Measurements from ENCODE around the gene RNF168.
"Not testable (repeated sequence)": the region's sequence is repeated elsewhere in the genome, so short reads cannot be mapped to it uniquely, and the experiment has no call there.

RNF168 gene

GRCh38 chr3:196458063-196458462, 45.5 kb downstream of the RNF168 start:
- no peak overlapping the region for H3K4me3 ChIP-seq (ENCODE audit: low read depth, low read length)
- TF ChIP-seq CTCF (IDR thresholded peaks at IDR 0.05; ENCODE audit: low read depth, low read length): no peak

GRCh38 chr3:196457470-196457869, 46.1 kb downstream of the RNF168 start:
- not testable (repeated sequence) for H3K4me3 ChIP-seq (ENCODE audit: low read depth, low read length)

GRCh38 chr3:196454935-196455334, 48.6 kb downstream of the RNF168 start:
- no peak for TF ChIP-seq CTCF (IDR thresholded peaks at IDR 0.05; ENCODE audit: low read depth, low read length)
- no peak overlapping the region for H3K4me3 ChIP-seq (ENCODE audit: low read depth, low read length)

- H3K4me3 ChIP-seq (ENCODE audit: low read depth, low read length): not testable (repeated sequence)
Observed at GRCh38 chr3:196445391-196445790, 58.2 kb downstream of the RNF168 start.

- H3K4me3 ChIP-seq (ENCODE audit: low read depth, low read length): no peak overlapping the region
- TF ChIP-seq CTCF (IDR thresholded peaks at IDR 0.05; ENCODE audit: low read depth, low read length): no peak
Observed at GRCh38 chr3:196444500-196444894, 59.1 kb downstream of the RNF168 start.

- TF ChIP-seq CTCF (IDR thresholded peaks at IDR 0.05; ENCODE audit: low read depth, low read length): no peak
- no peak overlapping the region for H3K4me3 ChIP-seq (ENCODE audit: low read depth, low read length)
Observed at GRCh38 chr3:196440696-196441095, 62.9 kb downstream of the RNF168 start.

- TF ChIP-seq CTCF (IDR thresholded peaks at IDR 0.05; ENCODE audit: low read depth, low read length): no peak
- H3K4me3 ChIP-seq (ENCODE audit: low read depth, low read length): no peak overlapping the region
Observed at GRCh38 chr3:196440041-196440537, 63.5 kb downstream of the RNF168 start.

GRCh38 chr3:196432137-196432879, 71.3 kb downstream of the RNF168 start, which contains the start of gene UBXN7:
TSS of gene UBXN7 (minus strand) at chr3:196432427. CDS start at chr3:196432399, 28 bp downstream.
- no peak for TF ChIP-seq CTCF (IDR thresholded peaks at IDR 0.05; ENCODE audit: low read depth, low read length)
- H3K4me3 ChIP-seq (ENCODE audit: low read depth, low read length): peak within 1 kb of the TSS; percentile 64

Data from WI38 (cell line).